GM19452 (cell line): ENCODE data around the gene GNAT2.

Source experiments
- ATAC-seq: cut with Tn5 transposase; IDR thresholded peaks from one replicate; pipeline ENCODE4 v1.9.1; 2021; ENCODE audit not compliant: unreplicated experiment

GNAT2 gene

DNA sequence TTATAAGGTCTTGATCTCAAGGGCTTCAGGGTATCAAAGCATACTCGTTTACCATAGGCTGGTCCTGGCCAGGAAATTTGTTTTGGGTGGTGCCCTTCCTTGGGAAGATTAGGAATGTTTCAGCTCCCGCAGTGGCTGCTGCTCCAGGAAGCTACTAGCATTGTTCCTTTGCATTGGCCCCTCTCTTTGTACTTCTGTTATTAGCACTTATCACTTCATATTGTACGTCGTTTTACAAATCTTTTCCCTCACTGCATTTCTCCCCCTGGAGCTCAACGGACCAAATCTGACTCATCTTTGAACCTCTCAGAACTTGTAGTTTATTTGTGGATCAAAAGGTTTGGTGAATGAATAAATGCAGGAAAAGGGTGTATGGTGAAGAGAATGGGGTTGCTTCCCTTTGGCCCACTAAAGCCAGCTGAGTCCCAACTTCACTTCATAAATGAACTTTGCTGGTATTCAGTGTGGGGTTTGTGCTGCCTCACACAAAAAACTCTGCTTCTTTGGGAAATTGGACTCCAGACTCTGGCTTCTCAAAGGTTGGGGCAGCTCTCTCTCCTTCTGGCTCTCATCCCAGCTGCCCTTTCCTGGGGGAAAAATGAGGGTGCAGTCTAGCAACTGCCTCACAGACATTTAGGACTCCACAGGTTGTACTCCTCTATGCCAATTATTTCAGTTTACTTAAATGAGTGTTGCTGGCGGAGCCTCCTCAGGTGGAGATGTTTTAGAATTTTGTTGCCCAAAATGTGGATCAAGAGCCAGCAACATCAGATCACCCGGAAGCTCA, 5.9 kb downstream of the GNAT2 start:
- ATAC-seq = no peak

DNA sequence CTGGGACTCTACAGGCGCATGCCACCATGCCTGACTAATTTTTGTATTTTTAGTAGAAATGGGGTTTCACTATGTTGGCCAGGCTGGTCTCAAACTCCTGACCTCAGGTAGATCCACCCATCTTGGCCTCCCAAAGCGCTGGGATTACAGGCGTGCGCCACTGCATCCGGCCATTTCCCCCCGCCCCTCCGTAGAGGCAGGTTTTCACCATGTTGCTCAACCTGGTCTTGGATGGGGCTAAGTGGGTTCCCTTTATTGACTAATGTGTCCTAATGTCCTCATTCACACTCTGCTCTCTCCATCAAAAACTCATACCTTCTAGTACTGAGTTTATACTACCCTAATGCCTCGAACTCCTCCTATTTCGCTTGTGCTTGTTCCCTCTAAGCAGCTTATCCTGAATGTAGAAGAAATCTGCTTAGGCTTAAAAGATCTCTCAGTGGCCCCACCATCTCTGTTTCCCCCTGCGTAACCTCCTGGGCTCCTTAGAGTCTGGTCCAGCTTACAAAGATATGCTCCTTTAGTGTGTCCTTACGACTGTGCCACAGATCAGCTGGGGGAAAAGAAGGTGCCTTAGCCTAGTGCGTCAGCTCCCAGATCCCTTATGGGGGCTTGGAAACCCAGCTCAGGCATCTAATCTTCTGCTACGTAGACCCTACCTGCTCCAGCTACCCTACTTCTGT, 8.0 kb downstream of the GNAT2 start:
- ATAC-seq = no peak

DNA sequence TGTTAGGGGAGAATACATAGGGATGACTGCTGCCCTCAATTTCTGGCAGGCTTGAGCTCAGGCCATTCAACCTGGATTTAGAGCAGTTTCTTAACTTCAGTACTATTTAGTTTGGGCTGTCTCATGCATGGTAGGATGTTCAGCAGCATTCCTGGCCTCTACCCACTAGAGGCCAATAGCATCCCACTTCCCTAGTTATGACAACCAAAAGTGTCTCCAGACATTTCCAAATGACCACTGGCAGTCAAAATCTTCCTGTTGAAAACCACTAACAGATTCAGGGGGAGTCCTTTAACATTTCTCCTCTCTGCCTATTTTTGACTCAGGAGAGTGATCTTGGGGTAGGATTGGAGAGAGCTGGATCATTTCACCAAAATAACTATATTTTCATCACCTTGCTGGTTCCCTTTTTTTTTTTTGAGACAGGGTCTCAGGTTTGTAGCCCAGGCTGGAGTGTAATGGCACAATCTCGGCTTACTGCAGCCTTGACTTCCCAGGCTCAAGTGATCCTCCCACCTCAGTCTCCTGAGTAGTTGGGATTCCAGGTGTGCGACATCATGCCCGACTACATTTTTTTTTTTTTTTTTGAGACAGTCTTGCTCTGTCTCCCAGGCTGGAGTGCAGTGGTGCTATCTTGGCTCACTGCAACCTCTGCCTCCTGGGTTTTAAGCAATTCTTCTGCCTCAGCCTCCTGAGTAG, 8.7 kb downstream of the GNAT2 start:
- no peak for ATAC-seq

DNA sequence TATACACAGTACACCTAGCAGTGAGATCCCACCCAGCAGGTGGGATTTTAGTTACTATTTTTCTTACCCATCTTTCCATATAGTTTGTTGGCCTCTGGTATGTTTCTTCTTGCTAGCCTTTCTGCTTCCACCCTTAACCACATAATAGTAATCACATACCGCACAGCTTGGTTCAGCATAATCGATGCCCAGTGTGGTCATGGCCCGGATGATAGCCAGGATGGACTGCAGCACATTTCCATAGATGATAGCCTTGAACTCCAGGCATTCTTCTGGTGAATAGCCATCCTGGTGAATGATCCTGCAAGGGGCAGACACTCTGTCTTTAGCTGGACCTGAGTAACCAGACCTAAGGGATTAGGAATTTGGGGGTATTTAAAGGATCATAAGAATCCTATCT, 9.5 kb downstream of the GNAT2 start:
- no peak for ATAC-seq

DNA sequence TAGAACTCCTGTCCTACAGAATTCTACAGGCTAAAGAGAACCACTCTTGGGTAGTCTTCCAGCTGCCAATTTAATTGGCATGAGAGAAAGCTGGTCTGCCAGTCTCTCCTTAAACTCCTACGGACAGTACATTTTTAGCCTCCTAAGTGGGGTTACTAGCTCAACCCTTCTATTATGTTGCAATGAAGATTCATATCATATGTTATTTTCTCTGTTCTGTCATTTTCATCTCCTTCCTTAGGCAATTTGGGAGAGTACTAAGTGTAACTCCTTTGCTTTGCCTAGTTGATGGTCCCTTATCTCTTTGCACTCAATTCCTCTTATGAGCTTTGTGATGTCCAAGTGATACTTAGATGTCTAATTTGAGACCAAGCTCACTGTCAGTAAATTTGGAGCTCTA, 14.0 kb downstream of the GNAT2 start:
- no peak for ATAC-seq

DNA sequence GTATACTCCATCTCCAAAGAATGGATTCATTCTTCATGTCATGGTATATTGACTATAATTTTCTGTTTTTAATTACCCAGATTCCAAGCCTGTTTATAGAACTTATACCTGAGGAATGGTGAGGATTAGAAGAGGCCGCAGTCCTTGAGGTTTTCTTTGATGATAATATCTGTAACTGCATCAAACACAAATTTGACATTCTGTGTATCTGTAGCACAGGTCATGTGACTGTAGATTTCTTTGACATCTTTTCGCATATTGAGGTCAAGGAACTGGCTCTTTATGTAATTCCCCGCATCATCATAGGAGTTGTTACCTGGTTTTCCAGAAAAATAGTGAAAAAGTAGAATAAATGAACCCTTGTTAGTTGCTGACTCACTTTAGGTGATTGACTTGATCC, 16.2 kb downstream of the GNAT2 start:
- ATAC-seq = no peak

GRCh38 chr1:109598655-109599054, 20.8 kb downstream of the GNAT2 start:
- ATAC-seq = no peak

- no peak for ATAC-seq
Measured at GRCh38 chr1:109598156-109598555, 21.3 kb downstream of the GNAT2 start.

GRCh38 chr1:109595531-109595930, 23.9 kb downstream of the GNAT2 start:
- no peak for ATAC-seq

DNA sequence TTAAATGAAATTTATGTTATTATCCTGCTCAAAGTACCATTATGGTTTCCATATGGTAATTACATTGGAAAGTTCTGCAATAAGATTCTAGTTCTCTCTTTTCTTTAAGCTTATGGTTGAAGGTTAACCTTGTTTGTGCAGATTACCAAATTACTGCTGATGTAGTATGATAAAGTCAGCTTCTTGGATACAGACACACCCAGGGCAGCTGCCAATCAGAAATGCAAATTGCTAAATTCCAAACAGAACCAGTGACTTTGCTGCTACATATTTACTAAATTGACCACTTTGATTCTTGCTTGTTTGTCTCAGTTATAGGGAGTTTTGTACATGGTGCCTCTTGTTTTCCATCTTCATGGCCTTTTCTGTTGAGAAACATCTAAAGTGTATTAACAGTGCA, 26.5 kb downstream of the GNAT2 start:
- ATAC-seq = no peak

- ATAC-seq = no peak
Measured at GRCh38 chr1:109589679-109590078, 29.7 kb downstream of the GNAT2 start.

DNA sequence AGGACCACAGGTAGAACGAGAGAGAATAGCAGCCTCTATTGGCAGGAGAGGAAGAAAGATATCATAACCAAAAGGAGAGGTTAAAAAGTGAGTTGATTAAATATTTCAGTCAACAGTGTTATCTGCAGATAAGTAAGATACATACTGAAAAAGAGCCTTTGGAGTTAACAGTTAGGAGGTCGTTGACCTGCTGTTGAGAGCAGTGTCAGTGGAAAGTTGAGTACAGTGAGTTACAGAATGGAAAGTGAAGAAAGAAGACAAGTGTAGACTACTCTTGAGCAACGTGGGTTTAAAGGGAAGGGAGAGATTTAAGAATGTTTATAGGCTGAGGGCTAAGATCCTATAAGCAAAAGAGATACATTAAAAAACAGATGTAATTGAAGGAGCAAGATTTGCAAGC, 30.2 kb downstream of the GNAT2 start:
- ATAC-seq = no peak

- no peak for ATAC-seq
Measured at GRCh38 chr1:109586055-109586454, 33.4 kb downstream of the GNAT2 start.

DNA sequence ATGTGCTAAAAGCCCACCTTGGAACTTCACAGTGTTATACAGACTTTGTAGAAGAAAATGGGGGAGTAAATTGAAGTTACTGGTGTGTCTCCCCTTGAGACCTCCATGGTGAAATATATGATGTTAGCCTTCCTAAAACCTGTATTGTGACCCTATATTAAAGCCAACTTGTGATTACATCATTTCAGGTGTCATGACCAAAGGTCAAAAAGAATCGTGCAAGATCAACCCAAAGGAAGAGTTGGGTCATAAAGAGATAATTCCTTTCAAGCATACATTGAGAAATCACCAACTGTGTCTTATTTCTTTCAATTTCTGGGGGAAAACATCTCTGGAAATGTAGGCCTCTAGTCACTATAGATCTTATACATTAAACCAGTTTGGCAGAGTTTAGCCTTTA, 34.6 kb downstream of the GNAT2 start:
- no peak for ATAC-seq

DNA sequence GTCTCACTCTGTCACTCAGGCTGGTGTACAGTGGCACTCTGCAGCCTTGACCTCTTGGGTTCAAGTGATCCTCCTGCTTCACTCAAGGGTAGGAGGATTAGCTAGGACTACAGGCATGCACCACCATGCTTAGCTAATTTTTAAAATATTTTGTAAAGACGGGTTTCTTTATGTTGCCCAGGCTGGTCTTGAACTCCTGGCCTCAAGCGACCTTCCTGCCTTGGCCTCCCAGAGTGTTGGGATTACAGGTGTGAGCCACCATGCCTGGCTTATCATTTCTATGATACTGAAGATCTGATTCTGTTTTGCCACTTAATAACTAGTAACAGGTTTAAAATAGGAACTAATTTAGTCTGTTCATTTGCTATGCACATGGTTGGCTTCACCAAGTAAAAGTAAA, 37.4 kb downstream of the GNAT2 start:
- no peak for ATAC-seq

- ATAC-seq = no peak
Measured at GRCh38 chr1:109579491-109579890, 39.9 kb downstream of the GNAT2 start.

- ATAC-seq = no peak
Measured at GRCh38 chr1:109578947-109579443, 40.4 kb downstream of the GNAT2 start.

DNA sequence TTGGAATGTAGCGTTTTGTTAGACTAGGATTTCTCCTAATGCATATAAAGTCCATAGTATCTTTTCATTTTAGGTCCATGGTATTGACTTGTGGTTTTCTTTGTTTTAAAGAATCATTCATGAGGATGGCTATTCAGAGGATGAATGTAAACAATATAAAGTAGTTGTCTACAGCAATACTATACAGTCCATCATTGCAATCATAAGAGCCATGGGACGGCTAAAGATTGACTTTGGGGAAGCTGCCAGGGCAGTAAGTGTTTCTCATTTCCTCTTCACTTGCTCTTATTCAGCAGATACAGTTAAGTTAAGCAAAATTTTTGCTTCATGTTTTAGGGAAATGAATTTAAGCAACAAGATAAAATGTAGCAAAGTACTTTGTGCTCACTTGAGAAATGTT, 45.6 kb downstream of the GNAT2 start:
- no peak for ATAC-seq

DNA sequence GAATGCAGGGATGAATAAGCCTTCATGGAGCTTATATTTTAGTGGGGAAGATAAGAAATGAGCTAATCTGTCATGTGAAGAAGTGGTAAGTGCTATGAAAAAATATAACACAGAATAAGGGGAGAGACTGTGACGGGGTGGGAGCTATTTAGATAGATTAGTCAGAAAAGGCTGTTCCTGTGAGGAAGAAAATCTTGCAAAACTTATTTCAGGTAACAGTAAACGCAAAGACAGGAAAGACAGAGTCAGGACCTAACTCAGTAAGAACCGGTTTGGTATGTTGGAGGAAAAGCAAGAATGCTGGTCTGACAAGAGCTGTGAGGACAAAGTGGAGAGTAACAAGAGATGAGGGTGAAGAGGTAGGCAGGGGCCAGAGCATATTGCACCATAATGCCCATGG, 49.0 kb downstream of the GNAT2 start:
- no peak for ATAC-seq

DNA sequence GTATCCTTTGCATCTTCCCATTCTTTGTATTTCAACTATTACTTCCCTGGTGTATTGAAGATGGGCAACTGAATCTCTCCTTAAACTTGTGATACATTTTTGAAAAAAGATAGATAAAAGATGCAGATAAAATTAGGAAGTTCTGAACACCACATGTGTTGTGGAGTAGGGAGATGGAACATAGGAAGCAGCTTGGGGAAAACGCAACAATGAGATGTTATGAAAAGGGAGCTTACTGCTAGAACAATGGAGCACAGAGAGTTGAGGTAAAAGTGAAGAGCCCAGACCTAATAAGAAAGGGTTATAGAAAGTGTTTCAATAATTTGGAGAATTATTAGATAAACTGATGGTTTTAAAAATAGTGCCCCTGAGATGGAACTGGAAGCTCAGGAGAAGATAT, 50.1 kb downstream of the GNAT2 start:
- no peak for ATAC-seq

DNA sequence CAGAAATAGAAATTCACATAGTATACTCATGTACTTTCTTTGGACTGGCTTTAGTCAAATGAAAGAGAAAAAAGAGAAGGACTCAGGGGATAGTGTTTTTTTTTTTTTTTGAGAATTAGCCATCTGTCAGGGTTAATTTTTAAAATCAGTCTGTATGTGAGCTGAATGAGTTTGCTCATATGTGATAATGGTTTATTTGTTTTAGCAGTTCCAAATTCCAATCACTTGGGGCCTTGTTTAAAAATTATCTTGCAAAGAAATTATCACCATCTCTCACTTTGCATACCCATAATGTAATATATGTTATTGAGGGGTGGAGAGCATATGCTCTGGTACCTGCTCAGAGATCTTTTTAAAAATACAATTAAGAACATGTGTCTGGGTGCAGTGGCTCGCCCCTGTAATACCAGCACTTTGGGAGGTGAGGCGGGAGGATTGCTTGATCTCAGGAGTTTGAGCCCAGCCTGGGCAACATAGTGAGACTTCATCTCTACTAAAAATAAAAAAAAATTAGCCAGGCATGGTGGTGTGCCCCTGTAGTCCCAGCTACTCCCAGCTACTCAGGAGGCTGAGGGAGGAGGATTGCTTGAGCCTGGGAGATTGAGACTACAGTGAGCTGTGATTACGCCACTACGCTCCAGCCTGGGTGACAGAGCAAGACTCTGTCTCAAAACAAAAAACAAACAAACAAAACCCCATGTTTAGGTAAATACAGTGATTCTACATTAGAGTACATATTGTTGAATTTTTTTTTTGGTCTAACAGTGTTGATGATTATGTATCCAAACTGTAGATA, 51.3 kb downstream of the GNAT2 start:
- ATAC-seq = no peak
